Transverse colon (tissue), 4 donors: Measurements from ENCODE around the gene TRHDE. TPM values are rescaled to one million over a fixed set of nuclear protein-coding genes. Genes with fewer than 3 reads are reported as not detected.

Source experiments
- DNase-seq: peaks from one replicate; pipeline ENCODE4 v3.0.0-alpha.2; 2019
- H3K27ac ChIP-seq, 4 donors: fragments of 200-600 bp; sonication (generic); 2 replicates each; pipeline ENCODE4 v1.5.1; 2016 to 2018; ENCODE audit warnings: inconsistent platforms in 4 of 4
- H3K27me3 ChIP-seq: fragments of 200-600 bp; sonication (generic); 2 replicates; pipeline ENCODE4 v1.5.1; 2017; ENCODE audit warnings: inconsistent platforms
- H3K36me3 ChIP-seq, 4 donors: fragments of 200-600 bp; sonication (generic); 2 replicates each; pipeline ENCODE4 v1.5.1; 2017 to 2019; ENCODE audit warnings: inconsistent platforms in 4 of 4
- H3K4me1 ChIP-seq, 4 donors: fragments of 200-600 bp; sonication (generic); 2 replicates each; pipeline ENCODE4 v1.5.1; 2017 to 2020; ENCODE audit warnings: inconsistent platforms in 4 of 4
- H3K4me3 ChIP-seq, 4 donors: fragments of 200-600 bp; sonication (generic); 1 replicate in 1 of 4; 2 replicates in 3 of 4; pipeline versions ENCODE4 v1.5.1 to v1.6.1; 2017 to 2019; ENCODE audit warnings: inconsistent platforms in 4 of 4
- H3K9me3 ChIP-seq, 2 donors: fragments of 200-600 bp; sonication (generic); 2 replicates each; pipeline ENCODE4 v1.5.1; 2017 to 2019; ENCODE audit warnings: inconsistent platforms in 2 of 2
- CTCF ChIP-seq, 5 experiments: fragments of 200-600 bp in 3 of 5; fragments of 450-650 bp in 2 of 5; sonication (generic) in 3 of 5; IDR thresholded peaks; 1 replicate in 2 of 5; 2 replicates in 3 of 5; pipeline ENCODE4 v1.5.1; 2016 to 2017; ENCODE audit warnings: antibody characterized with exemption in 5 of 5, inconsistent platforms in 3 of 5, mild to moderate bottlenecking in 2 of 5, moderate library complexity in 1 of 5
- EP300 ChIP-seq: sonication (generic); formaldehyde crosslinking; IDR thresholded peaks from one replicate; pipeline ENCODE4 v1.6.1; 2017; ENCODE audit warnings: antibody characterized with exemption, low read depth
- POLR2A ChIP-seq: fragments of 450-650 bp; IDR thresholded peaks from one replicate; pipeline ENCODE4 v1.6.1; 2016; ENCODE audit warnings: antibody characterized with exemption, mild to moderate bottlenecking, moderate library complexity
- POLR2AphosphoS5 ChIP-seq, 3 donors: sonication (generic); formaldehyde crosslinking; IDR thresholded peaks; one replicate each; pipeline ENCODE4 v1.6.1; 2016; ENCODE audit warnings: antibody characterized with exemption in 3 of 3
- WGBS, 2 donors: methylation state at CpG; one replicate each; pipeline ENCODE4 v1.1.5; 2018; ENCODE audit warnings: low coverage in 1 of 2; 5-methylcytosine and 5-hydroxymethylcytosine counted together
- in situ Hi-C, 4 donors: fragments of 200-750 bp; cut with MboI; loops; one replicate each; pipeline versions ENCODE4 v1.15.0 to v1.15.1; 2017; ENCODE audit warnings: low sequenced_read_pairs in 3 of 4, low pct_ligation_motif_present in 1 of 4, low pct_unique_long_range_greater_than_20kb in 1 of 4
- intact Hi-C: fragments of 100-400 bp; cut with DNase I; formaldehyde crosslinking; loops from one replicate; pipeline ENCODE4 v1.15.1; 2023; ENCODE audit warnings: low total_unique reads
- total RNA-seq, 4 donors: library from RNA; depleted of rRNA; stranded (reverse); fragments of >200 nt; gene quantifications; one replicate each; pipeline ENCODE4 v1.1.0, GENCODE V29; 2016

The TRHDE gene
- total RNA-seq, 4 donors from 2014 or later, result 2.4 to 18.7 (median 9.0) TPM

- in situ Hi-C loops (no loop called here), intact Hi-C loops (no loop called here)
- Histone ChIP-seq H3K36me3 (no peaks in the 10 kb centered on the region), H3K4me1 (no peaks in the 10 kb centered on the region), H3K27ac (no peak overlapping the region), H3K9me3 (no peaks in the 10 kb centered on the region), H3K27me3 (no peaks in the 10 kb centered on the region), H3K4me3 (no peak overlapping the region)
- TF ChIP-seq CTCF (IDR thresholded peaks at IDR 0.05) (no peak), EP300 (no peak), POLR2AphosphoS5 (IDR thresholded peaks at IDR 0.05) (no peak), POLR2A (no peak)
- 89% methylated on average over 6 of the region's 6 CpGs for WGBS, 2 donors
- no peak for DNase-seq
These were observed 35.1 kb downstream of the TRHDE start for GRCh38 chr12:72307229-72307628.

- 72 to 83% methylated on average over 3 to 5 of the region's 5 CpGs for WGBS, 2 donors
- DNase-seq, result no peak
- Histone ChIP-seq H3K27me3 (no peaks in the 10 kb centered on the region), H3K9me3 (no peaks in the 10 kb centered on the region), H3K4me1 (no peaks in the 10 kb centered on the region), H3K36me3 (no peaks in the 10 kb centered on the region), H3K4me3 (no peak overlapping the region), H3K27ac (no peak overlapping the region)
- intact Hi-C loops (no loop called here), in situ Hi-C loops (no loop called here)
- TF ChIP-seq EP300, result no peak
- no peak for TF ChIP-seq POLR2AphosphoS5 (IDR thresholded peaks at IDR 0.05)
- TF ChIP-seq POLR2A, result no peak
- no peak for TF ChIP-seq CTCF (IDR thresholded peaks at IDR 0.05)
These were observed 39.8 kb downstream of the TRHDE start for GRCh38 chr12:72311946-72312345.

- H3K9me3 ChIP-seq, result no peaks in the 10 kb centered on the region
- TF ChIP-seq POLR2A (no peak), EP300 (no peak), POLR2AphosphoS5 (IDR thresholded peaks at IDR 0.05) (no peak), CTCF (IDR thresholded peaks at IDR 0.05) (no peak)
- no peak overlapping the region for H3K4me3 ChIP-seq
- H3K27me3 ChIP-seq, result no peaks in the 10 kb centered on the region
- WGBS, 2 donors, result 30 to 48% methylated on average over 2 of the region's 2 CpGs
- no peak for DNase-seq
- no peak overlapping the region for H3K27ac ChIP-seq
- in situ Hi-C loops, result no loop called here
- H3K4me1 ChIP-seq, result no peaks in the 10 kb centered on the region
- intact Hi-C loops, result no loop called here
- H3K36me3 ChIP-seq, result no peaks in the 10 kb centered on the region
These were observed 41.6 kb downstream of the TRHDE start for GRCh38 chr12:72313806-72314205.

DNA sequence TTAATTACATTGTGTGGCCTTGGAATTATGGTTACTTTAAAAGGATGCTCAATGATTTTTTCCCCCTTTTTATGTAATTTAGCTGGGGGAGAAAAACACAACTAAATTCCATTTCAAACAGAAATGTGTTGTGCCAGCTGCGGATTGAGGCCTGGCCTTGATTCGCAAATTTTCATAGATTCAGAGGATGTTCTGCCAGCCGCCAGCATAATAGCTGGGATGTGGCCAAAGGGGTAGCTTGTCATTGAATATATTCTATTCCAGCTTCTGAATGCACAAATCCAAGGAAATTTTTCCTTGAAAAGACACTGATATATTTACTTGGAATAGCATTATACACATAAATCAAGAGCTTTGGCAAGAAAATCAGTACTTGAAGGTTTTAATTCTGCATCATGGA lies 43.7 kb downstream of the TRHDE start:
- intact Hi-C loops (no loop called here), in situ Hi-C loops (no loop called here)
- WGBS, 2 donors, result 92 to 100% methylated on average over 3 of the region's 3 CpGs
- H3K27ac ChIP-seq, result no peak overlapping the region
- DNase-seq, result no peak
- H3K4me1 ChIP-seq, result no peaks in the 10 kb centered on the region
- H3K27me3 ChIP-seq, result no peaks in the 10 kb centered on the region
- H3K36me3 ChIP-seq, result no peaks in the 10 kb centered on the region
- H3K4me3 ChIP-seq, result no peak overlapping the region
- H3K9me3 ChIP-seq, result no peaks in the 10 kb centered on the region
- no peak for TF ChIP-seq POLR2AphosphoS5 (IDR thresholded peaks at IDR 0.05)
- TF ChIP-seq EP300, result no peak
- no peak for TF ChIP-seq CTCF (IDR thresholded peaks at IDR 0.05)
- no peak for TF ChIP-seq POLR2A
